HEK293T (cell line): Measurements from ENCODE around the gene PDZK1IP1.

Experiments
- CTCF ChIA-PET: fragments of 350-600 bp; formaldehyde crosslinking; extraction: SDS; loops from one replicate; lab custom pipeline; 2021; ENCODE audit warnings: antibody characterized with exemption, inconsistent platforms; lab: Yijun Ruan, JAX
- POLR2A ChIA-PET: fragments of 350-600 bp; formaldehyde crosslinking; extraction: SDS; loops from one replicate; lab custom pipeline; 2020; ENCODE audit warnings: antibody characterized with exemption, inconsistent platforms; lab: Yijun Ruan, JAX
- DNase-seq: peaks from one replicate; pipeline ENCODE4 v3.0.0; 2012; ENCODE audit warnings: mixed read lengths; ENCODE audit errors: extremely low spot score
- ARNT ChIP-seq: fragments of 450-650 bp; IDR thresholded peaks from 2 replicates; pipeline ENCODE4 v1.6.1; 2017; ENCODE audit warnings: mild to moderate bottlenecking
- BHLHE40 ChIP-seq: fragments of 450-650 bp; IDR thresholded peaks from 2 replicates; pipeline ENCODE4 v1.6.1; 2016; ENCODE audit warnings: mild to moderate bottlenecking, moderate library complexity, borderline replicate concordance
- CTBP1 ChIP-seq: fragments of 450-650 bp; IDR thresholded peaks from 2 replicates; pipeline ENCODE4 v1.6.1; 2016; ENCODE audit warnings: borderline replicate concordance
- ELF4 ChIP-seq: fragments of 450-650 bp; IDR thresholded peaks from 2 replicates; pipeline ENCODE4 v1.6.1; 2017; ENCODE audit warnings: antibody characterized with exemption
- FOXA1 ChIP-seq: fragments of 450-650 bp; IDR thresholded peaks from 2 replicates; pipeline ENCODE4 v1.6.1; 2016; ENCODE audit warnings: mild to moderate bottlenecking
- FOXK2 ChIP-seq: fragments of 450-650 bp; IDR thresholded peaks from 2 replicates; pipeline ENCODE4 v1.6.1; 2016; ENCODE audit warnings: mild to moderate bottlenecking
- FOXM1 ChIP-seq: fragments of 450-650 bp; IDR thresholded peaks from 2 replicates; pipeline ENCODE4 v1.6.1; 2017; ENCODE audit warnings: mild to moderate bottlenecking, borderline replicate concordance
- HDGF ChIP-seq: fragments of 450-650 bp; IDR thresholded peaks from 2 replicates; pipeline ENCODE4 v1.6.1; 2017; ENCODE audit warnings: antibody characterized with exemption, borderline replicate concordance
- L3MBTL2 ChIP-seq: fragments of 450-650 bp; conservative IDR thresholded peaks from 2 replicates; pipeline ENCODE4 v1.6.1; 2016; ENCODE audit warnings: mild to moderate bottlenecking
- LEF1 ChIP-seq: fragments of 450-650 bp; IDR thresholded peaks from 2 replicates; pipeline ENCODE4 v1.6.1; 2017; ENCODE audit warnings: mild to moderate bottlenecking, borderline replicate concordance
- NFRKB ChIP-seq: fragments of 450-650 bp; IDR thresholded peaks from 2 replicates; pipeline ENCODE4 v1.6.1; 2016; ENCODE audit warnings: mild to moderate bottlenecking, moderate library complexity
- PKNOX1 ChIP-seq: fragments of 450-650 bp; IDR thresholded peaks from 2 replicates; pipeline ENCODE4 v1.6.1; 2016
- SP1 ChIP-seq: fragments of 450-650 bp; IDR thresholded peaks from 2 replicates; pipeline ENCODE4 v1.6.1; 2017
- SUZ12 ChIP-seq: fragments of 450-650 bp; IDR thresholded peaks from 2 replicates; pipeline ENCODE4 v1.6.1; 2016; ENCODE audit warnings: mild to moderate bottlenecking
- TARDBP ChIP-seq: fragments of 450-650 bp; IDR thresholded peaks from 2 replicates; pipeline ENCODE4 v1.6.1; 2016
- ZNF384 ChIP-seq: fragments of 450-650 bp; IDR thresholded peaks from 2 replicates; pipeline ENCODE4 v1.6.1; 2016

Gene PDZK1IP1, protein sequence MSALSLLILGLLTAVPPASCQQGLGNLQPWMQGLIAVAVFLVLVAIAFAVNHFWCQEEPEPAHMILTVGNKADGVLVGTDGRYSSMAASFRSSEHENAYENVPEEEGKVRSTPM

GRCh38 chr1:47189844-47190508, at the start of gene PDZK1IP1:
TSS of gene PDZK1IP1 (minus strand) at chr1:47190036. CDS start at chr1:47189932, 104 bp downstream.
- no peak for DNase-seq
- POLR2A ChIA-PET: interaction anchor here (0.9 to 2.3 kb wide), 3 partner anchors 11 to 144 kb away, joined by 3 to 18 read pairs (median 6); partner anchors contain the start of genes CMPK1 and STIL
- no peak for TF ChIP-seq L3MBTL2
- TF ChIP-seq PKNOX1: no peak
- no peak for TF ChIP-seq NFRKB
- no peak for TF ChIP-seq LEF1
- no peak for TF ChIP-seq SP1
- no peak for TF ChIP-seq ARNT
- no peak for TF ChIP-seq ELF4
- no peak for TF ChIP-seq FOXK2
- TF ChIP-seq ZNF384: no peak
- TF ChIP-seq SUZ12: no peak
- TF ChIP-seq HDGF: no peak
- no peak for TF ChIP-seq FOXM1
- no peak for TF ChIP-seq BHLHE40
- TF ChIP-seq FOXA1: no peak
- TF ChIP-seq TARDBP: no peak
- no peak for TF ChIP-seq CTBP1
- CTCF ChIA-PET: interaction anchor here (0.6 to 1.9 kb wide), 6 partner anchors 11 to 247 kb away, joined by 3 to 14 read pairs (median 4); no protein-coding TSS in a partner anchor

GRCh38 chr1:47238935-47239592, 49.2 kb upstream of the PDZK1IP1 start:
- TF ChIP-seq FOXA1 (no peak), LEF1 (no peak), BHLHE40 (no peak), ZNF384 (no peak), CTBP1 (no peak), SP1 (no peak), ELF4 (no peak), FOXK2 (no peak), PKNOX1 (no peak), ARNT (no peak), TARDBP (no peak), HDGF (no peak), FOXM1 (no peak), L3MBTL2 (no peak)
- no peak for DNase-seq
- CTCF ChIA-PET: interaction anchor here (0.6 to 1.1 kb wide), 3 partner anchors 24 to 951 kb away, joined by 3 to 5 read pairs (median 3); partner anchors contain the start of gene PDZK1IP1
- POLR2A ChIA-PET: no interaction called here

DNA sequence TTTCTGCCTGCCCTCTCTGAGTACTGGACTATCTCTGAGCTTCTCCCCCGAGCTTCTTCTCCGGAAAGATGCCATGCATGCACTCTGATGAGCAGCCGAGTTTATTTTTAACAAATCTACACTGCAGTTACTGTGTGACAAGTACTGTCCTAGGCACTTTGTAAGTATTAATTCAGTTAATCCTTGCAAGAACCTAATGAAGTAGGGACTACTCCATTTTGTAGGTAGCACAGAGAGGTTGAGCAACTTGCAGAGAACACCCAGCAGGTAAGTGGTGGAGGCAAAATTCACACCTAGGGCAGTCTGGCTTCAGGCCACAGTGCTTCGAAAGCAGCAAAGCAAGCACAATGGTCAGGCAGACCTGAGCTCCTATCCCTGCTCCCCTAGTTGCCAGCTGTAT, 46.0 kb upstream of the PDZK1IP1 start:
- POLR2A ChIA-PET: no interaction called here
- no peak for DNase-seq
- CTCF ChIA-PET: no interaction called here
- no peak for TF ChIP-seq PKNOX1
- TF ChIP-seq SP1: no peak
- no peak for TF ChIP-seq LEF1
- no peak for TF ChIP-seq TARDBP
- no peak for TF ChIP-seq ZNF384
- no peak for TF ChIP-seq BHLHE40
- TF ChIP-seq CTBP1: no peak
- TF ChIP-seq ARNT: no peak
- TF ChIP-seq NFRKB: no peak
- TF ChIP-seq ELF4: no peak
- TF ChIP-seq SUZ12: no peak
- TF ChIP-seq HDGF: no peak
- no peak for TF ChIP-seq L3MBTL2
- no peak for TF ChIP-seq FOXM1
- TF ChIP-seq FOXA1: no peak
- no peak for TF ChIP-seq FOXK2

GRCh38 chr1:47235241-47235681, 45.4 kb upstream of the PDZK1IP1 start:
- DNase-seq: no peak
- POLR2A ChIA-PET: no interaction called here
- TF ChIP-seq FOXK2: no peak
- CTCF ChIA-PET: no interaction called here

DNA sequence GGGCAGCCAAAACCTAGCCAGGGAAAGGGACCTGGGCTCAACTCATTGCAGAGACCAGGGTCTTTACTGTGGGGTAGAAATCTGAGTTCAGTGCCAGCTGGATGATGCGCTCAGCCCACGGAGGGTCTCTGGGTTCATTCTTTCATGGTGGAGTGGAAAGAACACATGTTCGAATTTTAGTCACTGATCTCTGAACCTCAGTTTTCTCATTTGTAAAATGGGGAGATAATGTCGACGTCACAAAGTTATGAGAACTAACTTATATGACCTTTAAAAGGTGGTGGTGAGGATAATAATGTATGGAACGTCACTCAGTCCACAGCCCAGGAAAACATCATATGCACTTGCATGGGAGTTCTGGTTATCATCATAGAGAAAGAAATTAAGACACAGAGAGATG, 43.4 kb upstream of the PDZK1IP1 start:
- DNase-seq: no peak
- no peak for TF ChIP-seq NFRKB
- TF ChIP-seq CTBP1: no peak
- TF ChIP-seq L3MBTL2: no peak
- no peak for TF ChIP-seq SUZ12
- no peak for TF ChIP-seq FOXK2
- POLR2A ChIA-PET: no interaction called here
- CTCF ChIA-PET: no interaction called here
